SJCRH30 (cell line): ENCODE measurements around the gene PLD1. TPM values are rescaled to one million over a fixed set of nuclear protein-coding genes. Genes with fewer than 3 reads are reported as not detected.
A peak's percentile ranks its signal among the peaks of the same experiment; 100 is the strongest.

Experiments used
- DNase-seq, 2 experiments: peaks; one replicate each; pipeline ENCODE4 v3.0.0-alpha.2; 2015 to 2020
- H3K27ac ChIP-seq: fragments of 250-450 bp; sonication (Bioruptor Pico); 2 replicates; pipeline ENCODE4 v1.5.1; 2020; ENCODE audit warnings: mild to moderate bottlenecking, moderate library complexity
- H3K27me3 ChIP-seq: fragments of 250-450 bp; sonication (Bioruptor Pico); 2 replicates; pipeline ENCODE4 v1.5.1; 2020; ENCODE audit warnings: mild to moderate bottlenecking, moderate library complexity
- H3K36me3 ChIP-seq: fragments of 250-450 bp; sonication (Bioruptor Pico); 2 replicates; pipeline ENCODE4 v1.5.1; 2020; ENCODE audit warnings: mild to moderate bottlenecking, moderate library complexity
- H3K4me1 ChIP-seq: fragments of 250-450 bp; sonication (Bioruptor Pico); 2 replicates; pipeline ENCODE4 v1.5.1; 2020; ENCODE audit warnings: mild to moderate bottlenecking, moderate library complexity
- H3K4me3 ChIP-seq: fragments of 250-450 bp; sonication (Bioruptor Pico); 2 replicates; pipeline ENCODE4 v1.5.1; 2020; ENCODE audit warnings: mild to moderate bottlenecking, moderate library complexity
- H3K9me3 ChIP-seq: fragments of 250-450 bp; sonication (Bioruptor Pico); replicated peaks from 2 replicates; pipeline ENCODE4 v1.5.1; 2020; ENCODE audit warnings: mild to moderate bottlenecking, moderate library complexity
- total RNA-seq: library from RNA; depleted of rRNA; stranded (reverse); fragments of >200 nt; shearing (Covaris generic); gene quantifications from 2 replicates; pipeline ENCODE4 v1.2.3, GENCODE V29; 2014

Gene PLD1
- total RNA-seq, 1 experiment from 2014 or later: 5.2 TPM

DNA sequence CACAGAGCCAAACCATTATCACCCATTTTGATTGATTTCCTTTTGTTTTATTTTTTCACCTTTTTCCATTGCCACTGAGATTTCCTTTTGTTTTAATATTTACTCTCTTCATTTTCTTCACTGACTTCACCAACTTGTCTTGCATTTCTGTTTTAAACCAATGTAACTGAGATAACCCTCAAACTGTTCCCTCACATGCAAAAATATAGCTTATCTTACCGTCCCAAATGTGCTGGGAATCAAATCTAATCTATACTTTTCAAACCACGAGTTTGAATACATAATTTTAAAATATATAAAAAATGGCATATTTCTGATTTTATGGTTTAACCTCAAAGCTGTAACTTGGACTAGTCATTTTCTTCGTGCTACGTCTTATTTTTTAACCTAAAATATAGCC lies 143.8 kb downstream of the PLD1 start:
- H3K4me3 ChIP-seq: no peak overlapping the region
- H3K9me3 ChIP-seq: no peaks in the 10 kb centered on the region
- DNase-seq: no peak
- no peaks in the 10 kb centered on the region for H3K4me1 ChIP-seq
- no peaks in the 10 kb centered on the region for H3K27me3 ChIP-seq
- no peak overlapping the region for H3K27ac ChIP-seq
- H3K36me3 ChIP-seq: no peaks in the 10 kb centered on the region

DNA sequence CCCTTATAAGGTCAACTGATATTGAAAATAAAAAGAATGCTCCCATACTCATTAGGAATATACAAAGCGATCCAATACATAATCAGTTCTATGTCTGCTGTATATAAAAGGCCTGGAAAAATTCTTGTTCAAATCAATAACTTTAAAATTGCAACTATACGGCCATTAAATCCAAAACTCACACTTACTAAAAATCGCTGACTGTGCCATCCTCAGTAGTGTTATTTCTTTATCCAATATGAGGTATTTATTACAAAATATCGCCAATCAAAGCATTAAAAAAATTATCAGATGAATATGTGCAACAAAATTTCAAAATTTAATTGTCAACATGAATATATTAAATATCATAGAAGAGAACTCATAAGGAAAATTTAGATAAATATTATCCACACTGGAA lies 146.5 kb downstream of the PLD1 start:
- no peak for DNase-seq
- H3K36me3 ChIP-seq: no peaks in the 10 kb centered on the region
- no peaks in the 10 kb centered on the region for H3K4me1 ChIP-seq
- no peak overlapping the region for H3K4me3 ChIP-seq
- H3K27me3 ChIP-seq: no peaks in the 10 kb centered on the region
- no peak overlapping the region for H3K27ac ChIP-seq
- H3K9me3 ChIP-seq: no peaks in the 10 kb centered on the region

DNA sequence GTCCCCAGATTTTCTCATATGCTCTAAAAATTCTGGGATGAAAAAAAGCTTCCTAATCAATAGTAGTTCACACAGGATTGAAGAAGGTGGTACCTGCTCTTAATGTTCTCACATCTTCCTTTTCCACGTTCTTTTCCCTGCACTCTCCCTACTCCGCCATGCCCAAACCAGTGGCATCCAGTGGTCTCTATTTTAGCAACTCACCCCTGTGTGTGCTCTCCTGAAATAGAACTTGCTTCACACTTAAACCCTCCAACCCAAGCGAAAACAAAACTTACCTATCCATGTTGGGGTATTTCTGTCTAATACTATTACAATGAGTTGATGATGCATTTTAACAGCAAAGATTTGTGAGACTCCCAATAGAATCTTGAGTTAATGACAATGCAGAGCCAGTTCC lies 148.8 kb downstream of the PLD1 start:
- H3K4me3 ChIP-seq: no peak overlapping the region
- H3K4me1 ChIP-seq: no peaks in the 10 kb centered on the region
- no peaks in the 10 kb centered on the region for H3K9me3 ChIP-seq
- no peaks in the 10 kb centered on the region for H3K36me3 ChIP-seq
- no peak overlapping the region for H3K27ac ChIP-seq
- DNase-seq: no peak
- no peaks in the 10 kb centered on the region for H3K27me3 ChIP-seq

DNA sequence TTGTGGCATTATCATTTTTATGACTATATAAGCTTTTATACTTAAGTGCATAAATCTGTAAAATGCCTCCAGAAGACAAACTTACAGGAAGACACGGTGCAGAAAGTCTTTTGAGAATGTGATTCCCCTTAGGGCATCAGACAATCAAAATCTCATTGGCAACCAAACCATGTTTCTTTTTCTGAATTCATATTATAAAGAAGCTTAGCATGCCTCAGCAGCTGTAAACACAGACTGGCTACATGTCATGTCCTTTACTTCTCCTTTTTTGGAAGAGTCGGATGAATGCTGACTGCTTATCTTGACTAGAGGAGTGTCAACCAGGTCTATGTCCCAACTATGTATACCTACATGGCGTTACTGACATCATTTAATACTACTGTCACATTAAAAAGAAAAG lies 150.1 kb downstream of the PLD1 start:
- no peak for DNase-seq
- peaks cover 7% of the 10 kb centered on the region for H3K4me1 ChIP-seq
- H3K4me3 ChIP-seq: no peak overlapping the region
- no peaks in the 10 kb centered on the region for H3K27me3 ChIP-seq
- H3K27ac ChIP-seq: no peak overlapping the region
- H3K36me3 ChIP-seq: no peaks in the 10 kb centered on the region
- H3K9me3 ChIP-seq: no peaks in the 10 kb centered on the region

DNA sequence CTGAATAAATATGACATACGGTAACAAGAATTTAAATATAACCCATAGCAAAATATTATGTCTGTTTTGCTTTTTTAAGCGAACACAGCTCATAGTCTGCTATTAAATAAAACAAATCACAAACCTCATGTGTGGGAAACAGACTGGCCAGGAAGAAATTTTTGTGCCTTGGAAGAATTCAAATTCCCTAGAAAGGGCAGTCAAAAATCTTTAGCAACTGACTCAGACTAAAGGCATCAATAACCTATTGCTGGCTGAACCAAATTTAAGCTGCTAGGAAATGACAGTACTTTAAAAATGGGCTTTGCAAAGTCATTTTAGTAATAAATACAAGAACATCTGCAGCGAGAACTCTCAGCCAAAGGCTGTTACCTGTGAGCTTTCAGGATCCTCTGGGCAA lies 151.4 kb downstream of the PLD1 start:
- no peaks in the 10 kb centered on the region for H3K36me3 ChIP-seq
- H3K4me1 ChIP-seq: peaks cover 16% of the 10 kb centered on the region
- H3K27ac ChIP-seq: no peak overlapping the region
- H3K4me3 ChIP-seq: no peak overlapping the region
- DNase-seq: no peak
- H3K9me3 ChIP-seq: no peaks in the 10 kb centered on the region
- H3K27me3 ChIP-seq: no peaks in the 10 kb centered on the region

DNA sequence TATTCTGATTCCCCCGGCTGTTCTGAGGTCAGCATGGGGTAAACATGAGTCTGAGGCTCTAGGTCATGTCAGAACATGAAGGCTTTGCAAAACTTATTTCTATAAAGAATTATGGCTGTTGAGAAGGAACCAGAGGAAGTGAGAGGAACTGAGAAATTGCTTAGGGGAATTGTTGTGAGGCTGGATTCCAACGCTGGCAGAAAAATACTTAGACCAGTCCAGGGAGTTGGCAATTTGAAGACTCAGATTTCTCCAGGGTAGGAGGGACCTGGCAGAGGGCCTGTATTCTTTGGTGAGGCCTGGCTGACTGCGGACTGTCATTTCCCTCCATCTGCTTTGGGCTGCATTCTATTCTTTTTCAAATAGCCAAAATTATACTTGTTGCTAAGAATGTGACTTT lies 155.5 kb downstream of the PLD1 start:
- Histone ChIP-seq H3K4me1 (peaks cover 16% of the 10 kb centered on the region), H3K36me3 (no peaks in the 10 kb centered on the region), H3K27ac (no peak overlapping the region), H3K9me3 (no peaks in the 10 kb centered on the region), H3K27me3 (no peaks in the 10 kb centered on the region), H3K4me3 (no peak overlapping the region)
- peak; percentile 12 to 47 for DNase-seq

DNA sequence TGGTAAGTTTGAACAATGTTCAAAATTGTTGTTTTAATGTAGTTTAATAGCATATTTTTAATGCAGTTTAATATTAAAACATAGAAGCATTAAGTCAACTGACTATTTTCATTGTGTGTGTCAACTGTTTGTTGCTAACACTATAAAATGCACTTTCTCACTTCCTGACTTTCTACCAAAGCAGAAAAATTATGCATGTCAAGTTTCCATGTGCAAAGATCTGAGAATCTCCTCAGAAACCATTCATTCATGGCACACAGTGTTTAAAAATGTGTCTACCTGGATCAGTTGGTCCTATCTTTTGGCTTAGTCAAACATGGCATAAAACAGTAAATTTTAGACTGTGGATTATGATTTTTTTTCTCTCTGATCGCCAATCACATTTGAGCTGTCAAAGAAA lies 156.0 kb downstream of the PLD1 start:
- Histone ChIP-seq H3K27me3 (no peaks in the 10 kb centered on the region), H3K36me3 (no peaks in the 10 kb centered on the region), H3K27ac (no peak overlapping the region), H3K4me3 (no peak overlapping the region), H3K9me3 (no peaks in the 10 kb centered on the region), H3K4me1 (peaks cover 16% of the 10 kb centered on the region)
- DNase-seq: no peak

DNA sequence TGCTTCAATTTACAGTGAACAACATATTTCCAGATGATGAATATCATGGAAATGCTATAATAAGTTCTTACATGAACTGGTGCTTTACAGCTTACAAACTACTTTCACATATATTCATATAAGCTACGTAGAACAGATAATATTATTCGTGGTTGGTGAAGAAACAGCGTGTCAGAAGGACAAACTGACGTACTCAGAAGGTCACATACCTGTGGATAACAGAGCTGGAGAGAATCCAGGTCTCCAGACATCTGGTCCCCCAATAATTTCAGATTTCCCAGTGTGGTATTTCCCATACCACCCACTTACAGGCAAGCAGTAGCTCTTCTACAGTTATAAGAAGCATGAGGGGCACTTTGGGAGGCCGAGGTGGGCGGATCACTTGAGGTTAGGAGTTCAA lies 156.6 kb downstream of the PLD1 start:
- Histone ChIP-seq H3K9me3 (no peaks in the 10 kb centered on the region), H3K4me1 (peaks cover 16% of the 10 kb centered on the region), H3K27ac (no peak overlapping the region), H3K27me3 (no peaks in the 10 kb centered on the region), H3K4me3 (no peak overlapping the region), H3K36me3 (no peaks in the 10 kb centered on the region)
- no peak for DNase-seq

DNA sequence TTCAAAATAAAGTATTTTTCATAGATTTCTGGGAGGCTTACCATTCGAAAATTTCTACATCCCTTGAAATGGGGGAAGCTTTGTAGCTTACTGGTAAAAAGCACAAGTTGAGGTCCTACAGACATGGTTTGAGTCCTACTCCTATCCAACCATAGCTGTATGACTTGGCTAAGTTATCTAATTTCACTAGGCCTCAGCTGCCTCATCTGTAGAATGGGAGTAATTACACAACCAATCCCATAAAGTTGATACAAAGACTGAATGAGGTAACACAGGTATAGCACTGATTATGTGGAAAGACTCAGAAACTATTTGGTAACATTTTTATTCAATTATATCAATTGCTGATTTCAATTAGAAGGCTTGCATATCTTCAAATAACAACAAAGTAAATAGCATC lies 157.4 kb downstream of the PLD1 start:
- Histone ChIP-seq H3K36me3 (no peaks in the 10 kb centered on the region), H3K4me1 (peaks cover 16% of the 10 kb centered on the region), H3K9me3 (no peaks in the 10 kb centered on the region), H3K27me3 (no peaks in the 10 kb centered on the region), H3K4me3 (no peak overlapping the region), H3K27ac (no peak overlapping the region)
- no peak for DNase-seq

DNA sequence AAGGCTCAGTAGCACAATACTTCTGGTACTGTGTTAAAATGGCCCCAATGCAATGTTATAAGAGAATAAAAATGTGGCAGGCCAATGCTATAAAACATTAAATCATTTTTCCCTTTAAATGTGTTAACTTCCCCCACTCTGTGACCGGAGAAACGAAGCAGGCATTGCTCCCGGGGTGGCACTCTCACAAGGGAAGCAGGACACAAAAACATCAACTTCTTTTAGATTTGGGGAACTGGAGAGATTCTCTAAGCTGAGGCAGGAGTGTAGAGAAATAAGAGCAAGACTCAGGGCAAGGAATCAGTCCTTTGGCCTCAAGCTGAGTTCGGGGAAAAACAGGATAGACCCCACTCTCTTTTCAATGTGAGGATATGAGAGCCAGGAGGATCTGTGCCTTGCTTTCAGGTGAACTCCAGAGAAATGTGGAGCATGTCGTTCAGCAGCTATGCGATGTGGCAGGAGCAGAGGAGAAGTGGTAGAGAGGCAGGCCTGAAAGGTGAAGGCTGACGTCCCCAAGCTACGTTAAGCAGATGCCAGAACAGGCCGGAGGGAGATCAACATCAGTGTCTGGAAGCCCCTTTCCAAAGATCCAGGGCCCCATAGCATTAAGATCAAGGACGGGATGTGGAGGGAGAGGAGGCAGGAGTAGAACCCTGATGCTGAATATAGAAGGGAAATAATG lies 160.2 kb downstream of the PLD1 start:
- H3K9me3 ChIP-seq: no peaks in the 10 kb centered on the region
- peaks cover 11% of the 10 kb centered on the region; the same call in 1 of the 2 replicates for H3K4me1 ChIP-seq
- H3K4me3 ChIP-seq: no peak overlapping the region
- H3K27ac ChIP-seq: no peak overlapping the region
- DNase-seq: no peak
- H3K36me3 ChIP-seq: no peaks in the 10 kb centered on the region
- no peaks in the 10 kb centered on the region for H3K27me3 ChIP-seq

DNA sequence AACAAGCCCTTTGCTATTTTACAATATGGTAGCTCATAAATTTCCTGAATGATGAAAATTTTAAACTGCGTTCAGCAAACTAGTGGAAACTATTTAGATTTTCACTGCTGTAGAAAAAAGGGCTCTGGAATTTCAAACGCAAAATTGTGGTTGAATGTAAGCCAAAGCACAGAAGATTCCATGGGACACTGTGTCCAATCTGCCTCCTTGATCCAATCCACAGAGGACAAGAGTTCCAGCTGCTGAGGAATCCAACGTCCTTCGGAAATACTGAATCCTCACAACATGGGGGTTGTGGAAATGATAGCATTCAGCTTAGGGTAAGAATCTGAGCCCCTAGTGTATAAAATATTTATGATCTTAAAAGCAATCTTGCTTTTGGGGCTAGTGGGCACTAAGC lies 161.0 kb downstream of the PLD1 start:
- Histone ChIP-seq H3K27ac (no peak overlapping the region), H3K9me3 (no peaks in the 10 kb centered on the region), H3K4me3 (no peak overlapping the region), H3K4me1 (0 out of 2 replicates have a peak, but pooled peaks cover 4% of the 10 kb centered on the region), H3K27me3 (no peaks in the 10 kb centered on the region), H3K36me3 (no peaks in the 10 kb centered on the region)
- no peak for DNase-seq

DNA sequence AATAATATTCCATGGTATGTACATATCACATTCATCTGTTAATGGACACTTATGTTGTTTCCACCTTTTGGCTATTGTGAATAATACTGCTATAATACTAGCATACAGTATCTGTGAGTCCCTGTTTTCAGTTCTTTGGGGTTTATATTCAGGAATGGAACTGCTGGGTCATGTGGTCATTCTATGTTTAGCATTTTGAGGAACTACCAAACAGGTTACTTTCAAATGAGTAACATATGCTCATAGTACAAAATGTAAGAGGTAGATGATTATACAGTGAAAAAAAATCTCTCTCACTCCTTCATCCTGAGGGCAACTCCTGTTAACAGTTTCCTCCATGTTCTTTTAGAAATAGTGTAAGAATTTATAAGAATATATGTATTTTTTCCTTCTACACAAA lies 162.2 kb downstream of the PLD1 start:
- no peak overlapping the region for H3K4me3 ChIP-seq
- H3K36me3 ChIP-seq: no peaks in the 10 kb centered on the region
- H3K27ac ChIP-seq: no peak overlapping the region
- no peak for DNase-seq
- 0 out of 2 replicates have a peak, but pooled peaks cover 4% of the 10 kb centered on the region for H3K4me1 ChIP-seq
- H3K27me3 ChIP-seq: no peaks in the 10 kb centered on the region
- H3K9me3 ChIP-seq: no peaks in the 10 kb centered on the region

DNA sequence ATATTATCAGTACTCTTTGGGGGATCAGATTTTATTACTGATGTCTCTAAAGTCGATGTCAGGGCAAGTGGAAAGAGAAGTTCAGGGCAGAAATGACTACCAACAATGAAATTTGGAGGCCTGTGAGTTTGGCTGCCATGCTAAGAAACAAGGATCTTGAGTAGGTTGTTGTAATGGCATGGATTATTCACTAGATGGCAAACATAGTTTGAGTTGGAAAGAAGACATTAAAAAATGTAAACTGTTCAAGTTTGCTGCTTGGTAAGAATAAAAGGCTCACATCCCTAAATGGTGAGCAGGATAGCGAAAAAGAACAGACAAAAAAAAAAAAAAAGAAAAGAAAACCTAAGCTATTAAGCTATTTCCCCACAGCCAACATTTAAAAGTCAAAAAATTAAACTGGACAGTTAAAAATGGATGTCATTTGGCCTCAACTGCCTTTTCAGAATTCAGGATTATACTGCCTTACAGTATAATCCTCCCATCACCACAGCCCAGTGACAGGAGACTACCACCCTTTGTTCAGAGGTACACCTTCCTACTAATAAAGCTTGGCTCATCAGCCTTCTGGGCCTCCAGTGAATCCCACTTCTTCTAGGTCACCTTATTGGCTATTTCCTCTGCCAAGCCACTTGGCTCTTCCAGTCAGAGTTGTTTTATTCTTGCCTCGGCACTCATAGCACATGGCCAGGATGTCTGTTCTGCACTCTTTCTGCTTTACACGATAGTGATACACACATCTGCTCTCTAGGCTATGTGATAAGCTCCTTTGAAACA lies 163.7 kb downstream of the PLD1 start:
- Histone ChIP-seq H3K27me3 (no peaks in the 10 kb centered on the region), H3K4me1 (0 out of 2 replicates have a peak, but pooled peaks cover 4% of the 10 kb centered on the region), H3K4me3 (no peak overlapping the region), H3K36me3 (no peaks in the 10 kb centered on the region), H3K9me3 (no peaks in the 10 kb centered on the region), H3K27ac (peak overlapping the region; percentile 8; the same call in 1 of the 2 replicates)
- peak; percentile 19 to 65 for DNase-seq

DNA sequence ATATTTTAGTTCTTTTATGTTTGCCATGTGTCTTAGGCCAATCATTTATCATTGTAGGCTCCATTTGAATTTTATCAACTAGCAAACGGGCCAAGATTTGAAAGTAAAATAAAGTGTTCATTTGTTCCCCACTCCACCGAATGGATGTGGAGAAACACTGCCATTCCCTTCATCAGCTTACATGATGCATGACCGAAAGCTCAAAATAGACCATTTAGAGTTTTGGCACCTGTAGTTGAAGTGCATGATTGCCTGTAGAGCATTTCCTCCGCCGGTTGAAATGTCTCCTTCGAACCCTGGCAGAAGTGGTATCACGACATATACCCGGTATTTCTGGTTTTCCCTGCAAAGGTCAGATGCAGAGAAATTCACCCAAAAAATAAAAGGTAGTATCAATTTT lies 165.6 kb downstream of the PLD1 start:
- no peak overlapping the region for H3K4me3 ChIP-seq
- no peaks in the 10 kb centered on the region for H3K9me3 ChIP-seq
- H3K27ac ChIP-seq: no peak overlapping the region
- no peaks in the 10 kb centered on the region for H3K36me3 ChIP-seq
- peaks cover 20% of the 10 kb centered on the region for H3K4me1 ChIP-seq
- H3K27me3 ChIP-seq: no peaks in the 10 kb centered on the region
- no peak for DNase-seq

DNA sequence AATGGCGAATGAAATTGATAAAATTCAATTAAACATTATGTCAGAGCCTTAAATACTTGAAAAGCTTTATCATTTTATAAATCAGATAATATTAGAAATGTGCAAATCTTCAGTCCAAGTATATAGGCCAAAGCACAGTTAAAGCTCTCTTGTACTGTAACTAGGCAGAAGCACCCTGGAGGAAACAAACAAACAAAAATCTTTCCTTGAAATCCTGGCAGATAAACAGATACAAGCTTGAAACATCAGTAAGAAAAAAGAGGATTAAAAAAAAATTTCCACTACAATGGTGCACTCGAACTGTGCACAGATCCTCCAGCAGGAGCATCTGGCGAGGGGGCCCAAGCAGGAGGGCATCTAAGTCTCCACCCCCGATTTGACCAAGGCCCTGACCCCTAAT lies 166.6 kb downstream of the PLD1 start:
- no peaks in the 10 kb centered on the region for H3K36me3 ChIP-seq
- H3K27me3 ChIP-seq: no peaks in the 10 kb centered on the region
- no peak for DNase-seq
- peaks cover 20% of the 10 kb centered on the region for H3K4me1 ChIP-seq
- no peak overlapping the region for H3K4me3 ChIP-seq
- H3K27ac ChIP-seq: no peak overlapping the region
- no peaks in the 10 kb centered on the region for H3K9me3 ChIP-seq

DNA sequence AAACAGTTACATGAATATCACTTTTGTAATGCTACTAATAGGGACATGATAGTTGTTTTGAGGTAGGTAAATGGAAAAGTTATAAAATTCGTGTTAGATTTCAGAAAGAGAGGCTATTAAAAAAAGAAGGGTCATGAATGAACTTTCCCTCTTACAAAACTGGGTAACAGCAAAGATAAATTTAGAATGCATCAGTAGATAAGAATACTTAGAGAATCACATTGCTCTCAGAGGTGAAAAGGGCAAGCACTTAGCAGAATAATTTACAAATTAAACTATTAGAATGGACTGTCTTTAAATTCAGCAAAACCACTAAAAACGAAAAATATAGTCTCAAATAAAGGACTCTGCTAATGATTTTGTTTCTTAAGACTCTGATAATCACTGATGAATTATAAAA lies 167.2 kb downstream of the PLD1 start:
- no peaks in the 10 kb centered on the region for H3K36me3 ChIP-seq
- no peak for DNase-seq
- H3K4me3 ChIP-seq: no peak overlapping the region
- peaks cover 20% of the 10 kb centered on the region for H3K4me1 ChIP-seq
- H3K27me3 ChIP-seq: no peaks in the 10 kb centered on the region
- H3K27ac ChIP-seq: no peak overlapping the region
- H3K9me3 ChIP-seq: no peaks in the 10 kb centered on the region
